ENCODE measurements around the gene KLHL8. TPM values are rescaled to one million over a fixed set of nuclear protein-coding genes. Genes with fewer than 3 reads are reported as not detected.
A peak's percentile ranks its signal among the peaks of the same experiment; 100 is the strongest.

Gene KLHL8
- total and polyA plus RNA-seq, 9 donors, result 7.9 to 13.9 (median 11.2) TPM

DNA sequence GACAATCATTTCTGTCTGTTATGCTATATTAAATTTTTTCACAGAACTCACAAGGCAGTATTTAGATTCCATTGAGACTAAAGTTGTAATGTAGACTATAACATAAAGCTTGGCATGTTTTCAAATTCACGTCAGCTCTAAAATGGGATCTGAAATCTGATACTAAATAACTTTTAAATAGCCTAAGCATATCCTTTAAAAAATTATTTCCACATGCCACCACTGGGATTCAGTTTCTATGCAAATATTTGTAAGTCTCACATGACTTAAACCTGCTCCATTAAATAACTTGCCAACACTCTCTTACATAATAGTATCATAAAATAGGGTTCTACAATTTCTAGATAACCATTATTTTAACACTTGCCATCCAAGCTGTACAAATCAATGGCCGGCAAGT is 32.4 kb downstream of the KLHL8 start:
- H3K36me3 ChIP-seq (ENCODE audit: control insufficient read depth, insufficient read depth, low read length), result no peaks in the 10 kb centered on the region
- DNase-seq, result peak; percentile 83
- H3K27me3 ChIP-seq (ENCODE audit: control insufficient read depth, insufficient read depth, low read length), result no peaks in the 10 kb centered on the region
- no peak overlapping the region for H3K4me3 ChIP-seq (ENCODE audit: low read length)
- H3K4me1 ChIP-seq (ENCODE audit: control insufficient read depth, insufficient read depth, low read length), result no peaks in the 10 kb centered on the region
- no peaks in the 10 kb centered on the region for H3K9me3 ChIP-seq (replicated peaks; ENCODE audit: control insufficient read depth, low read depth, low read length)
- no peak overlapping the region for H3K27ac ChIP-seq (ENCODE audit: low read length)
- no CpG with 5 or more reads among the region's 2 CpGs for WGBS (ENCODE audit: insufficient coverage)

DNA sequence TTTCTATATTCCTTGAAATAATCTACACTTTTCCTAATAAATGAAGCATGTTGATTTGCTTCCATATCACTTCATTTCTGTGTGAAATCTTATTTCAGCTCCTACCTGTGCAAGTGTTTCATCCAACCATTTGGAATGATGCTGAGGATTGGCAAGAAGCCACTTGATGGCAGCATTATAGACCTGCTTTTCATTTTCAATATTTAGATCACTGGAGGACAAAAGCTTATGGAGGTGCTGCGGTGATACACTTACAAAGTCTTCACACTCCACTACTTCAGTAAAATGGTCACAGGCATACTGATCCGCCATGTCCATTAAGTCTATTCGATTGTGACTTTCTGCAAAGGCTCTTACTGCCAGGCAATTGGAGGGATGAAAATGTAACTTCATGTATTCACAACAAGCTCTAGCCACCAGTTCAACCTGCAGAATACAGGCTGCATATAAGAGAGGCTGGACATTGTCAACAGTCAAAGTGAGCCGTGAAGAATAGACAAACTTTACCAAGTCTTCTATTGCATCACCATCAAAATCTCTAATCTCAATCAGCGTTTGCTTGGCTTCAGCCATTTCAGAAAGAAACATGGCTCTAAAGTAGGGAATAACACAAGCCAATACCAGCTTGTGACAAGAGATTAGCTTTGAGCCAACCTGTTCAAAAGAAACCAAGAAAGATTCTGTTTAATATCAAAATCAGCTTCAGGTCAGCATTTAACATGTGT is 35.1 kb downstream of the KLHL8 start:
- Histone ChIP-seq H3K9me3 (replicated peaks; ENCODE audit: control insufficient read depth, low read depth, low read length) (no peaks in the 10 kb centered on the region), H3K27me3 (ENCODE audit: control insufficient read depth, insufficient read depth, low read length) (no peaks in the 10 kb centered on the region), H3K36me3 (ENCODE audit: control insufficient read depth, insufficient read depth, low read length) (no peaks in the 10 kb centered on the region), H3K27ac (ENCODE audit: low read length) (no peak overlapping the region), H3K4me1 (ENCODE audit: control insufficient read depth, insufficient read depth, low read length) (no peaks in the 10 kb centered on the region), H3K4me3 (ENCODE audit: low read length) (no peak overlapping the region)
- WGBS (ENCODE audit: insufficient coverage), result no CpG with 5 or more reads among the region's 5 CpGs
- DNase-seq, result no peak

DNA sequence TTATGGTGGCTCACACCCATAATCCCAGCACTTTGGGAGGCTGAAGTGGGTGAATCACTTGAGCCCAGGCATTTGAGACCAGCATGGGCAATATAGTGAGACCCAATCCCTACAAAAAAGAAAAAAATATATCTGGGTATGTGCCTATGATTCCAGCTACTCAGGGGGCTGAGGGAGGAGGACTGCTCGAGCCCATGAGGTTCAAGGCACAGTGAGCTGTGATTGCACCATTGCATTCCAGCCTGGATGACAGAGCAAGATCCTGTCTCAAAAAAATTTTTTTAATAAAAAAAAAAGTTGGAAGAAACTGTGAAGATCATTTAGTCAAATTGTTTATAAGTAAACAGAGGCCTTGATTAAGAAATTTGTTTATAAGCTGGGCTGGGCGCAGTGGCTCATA is 39.7 kb downstream of the KLHL8 start:
- DNase-seq, result no peak
- H3K9me3 ChIP-seq (replicated peaks; ENCODE audit: control insufficient read depth, low read depth, low read length), result no peaks in the 10 kb centered on the region
- H3K36me3 ChIP-seq (ENCODE audit: control insufficient read depth, insufficient read depth, low read length), result no peaks in the 10 kb centered on the region
- 100% methylated on average over 2 of the region's 2 CpGs for WGBS (ENCODE audit: insufficient coverage)
- no peak overlapping the region for H3K27ac ChIP-seq (ENCODE audit: low read length)
- no peak overlapping the region for H3K4me3 ChIP-seq (ENCODE audit: low read length)
- H3K4me1 ChIP-seq (ENCODE audit: control insufficient read depth, insufficient read depth, low read length), result no peaks in the 10 kb centered on the region
- H3K27me3 ChIP-seq (ENCODE audit: control insufficient read depth, insufficient read depth, low read length), result no peaks in the 10 kb centered on the region

DNA sequence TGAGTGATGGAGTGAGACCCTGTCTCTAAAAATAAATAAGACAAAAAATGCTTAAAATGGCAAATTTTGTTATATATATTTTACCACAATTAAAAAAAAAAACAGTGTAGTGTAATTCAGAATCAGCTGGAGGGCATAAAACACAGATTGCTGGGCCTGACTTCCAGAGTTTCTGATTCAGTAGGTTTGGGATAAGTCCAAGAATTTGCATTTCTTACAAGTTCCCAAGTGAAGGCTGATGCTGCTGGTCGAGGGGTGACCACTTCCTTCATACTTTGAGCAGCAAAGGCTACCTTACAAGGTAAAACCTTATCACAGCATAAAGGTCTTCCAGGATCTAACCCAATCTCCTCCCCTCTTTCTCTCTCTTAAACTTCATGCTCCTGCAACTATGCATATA is 40.7 kb downstream of the KLHL8 start:
- Histone ChIP-seq H3K4me1 (ENCODE audit: control insufficient read depth, insufficient read depth, low read length) (no peaks in the 10 kb centered on the region), H3K27me3 (ENCODE audit: control insufficient read depth, insufficient read depth, low read length) (no peaks in the 10 kb centered on the region), H3K4me3 (ENCODE audit: low read length) (no peak overlapping the region), H3K9me3 (replicated peaks; ENCODE audit: control insufficient read depth, low read depth, low read length) (no peaks in the 10 kb centered on the region), H3K36me3 (ENCODE audit: control insufficient read depth, insufficient read depth, low read length) (no peaks in the 10 kb centered on the region), H3K27ac (ENCODE audit: low read length) (no peak overlapping the region)
- 40% methylated on average over 1 of the region's 1 CpG for WGBS (ENCODE audit: insufficient coverage)
- no peak for DNase-seq

DNA sequence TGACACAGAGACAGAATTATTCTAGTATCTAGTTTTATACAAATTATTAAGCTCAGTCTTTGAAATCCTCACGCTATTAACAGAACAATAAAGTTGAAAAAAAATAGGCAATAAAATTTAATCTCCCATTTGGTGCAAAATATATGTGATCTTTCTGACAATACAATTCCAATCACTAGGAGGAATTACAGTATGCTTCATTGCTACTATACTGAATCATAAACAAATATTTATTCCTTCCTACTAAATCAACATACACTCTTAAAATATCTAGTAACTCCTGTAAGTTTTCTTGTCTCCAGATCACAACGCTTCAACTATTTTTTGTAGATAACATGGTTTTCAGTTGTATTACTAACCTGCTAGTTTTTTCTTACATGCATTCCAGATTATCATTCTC is 45.7 kb downstream of the KLHL8 start:
- WGBS (ENCODE audit: insufficient coverage), result no CpG with 5 or more reads among the region's 2 CpGs
- H3K27me3 ChIP-seq (ENCODE audit: control insufficient read depth, insufficient read depth, low read length), result no peaks in the 10 kb centered on the region
- no peak for DNase-seq
- no peak overlapping the region for H3K4me3 ChIP-seq (ENCODE audit: low read length)
- peaks cover 2% of the 10 kb centered on the region for H3K36me3 ChIP-seq (ENCODE audit: control insufficient read depth, insufficient read depth, low read length)
- H3K4me1 ChIP-seq (ENCODE audit: control insufficient read depth, insufficient read depth, low read length), result no peaks in the 10 kb centered on the region
- no peaks in the 10 kb centered on the region for H3K9me3 ChIP-seq (replicated peaks; ENCODE audit: control insufficient read depth, low read depth, low read length)
- H3K27ac ChIP-seq (ENCODE audit: low read length), result no peak overlapping the region

DNA sequence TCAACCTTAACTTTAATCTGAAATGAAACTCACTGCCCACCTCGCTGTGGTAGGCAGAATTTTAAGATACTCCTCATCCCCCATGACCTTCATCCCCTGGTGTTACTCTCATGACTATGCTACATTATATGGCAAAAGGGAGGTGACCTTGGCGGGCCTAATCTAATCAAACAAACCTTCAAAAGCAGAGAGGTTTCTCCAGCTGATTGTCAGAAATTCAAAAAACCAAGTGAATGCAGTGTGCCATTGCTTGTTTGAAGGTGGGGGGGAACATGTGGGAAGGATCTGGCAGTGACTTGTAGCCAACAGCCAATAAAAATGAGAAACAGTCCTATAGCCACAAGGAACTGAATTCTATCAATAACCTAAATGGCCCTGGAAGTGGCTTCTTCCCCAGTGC is 48.5 kb downstream of the KLHL8 start:
- Histone ChIP-seq H3K36me3 (ENCODE audit: control insufficient read depth, insufficient read depth, low read length) (peaks cover 10% of the 10 kb centered on the region), H3K9me3 (replicated peaks; ENCODE audit: control insufficient read depth, low read depth, low read length) (no peaks in the 10 kb centered on the region), H3K4me1 (ENCODE audit: control insufficient read depth, insufficient read depth, low read length) (no peaks in the 10 kb centered on the region), H3K27ac (ENCODE audit: low read length) (no peak overlapping the region), H3K27me3 (ENCODE audit: control insufficient read depth, insufficient read depth, low read length) (no peaks in the 10 kb centered on the region), H3K4me3 (ENCODE audit: low read length) (no peak overlapping the region)
- WGBS (ENCODE audit: insufficient coverage), result no CpG with 5 or more reads among the region's 2 CpGs
- no peak for DNase-seq

DNA sequence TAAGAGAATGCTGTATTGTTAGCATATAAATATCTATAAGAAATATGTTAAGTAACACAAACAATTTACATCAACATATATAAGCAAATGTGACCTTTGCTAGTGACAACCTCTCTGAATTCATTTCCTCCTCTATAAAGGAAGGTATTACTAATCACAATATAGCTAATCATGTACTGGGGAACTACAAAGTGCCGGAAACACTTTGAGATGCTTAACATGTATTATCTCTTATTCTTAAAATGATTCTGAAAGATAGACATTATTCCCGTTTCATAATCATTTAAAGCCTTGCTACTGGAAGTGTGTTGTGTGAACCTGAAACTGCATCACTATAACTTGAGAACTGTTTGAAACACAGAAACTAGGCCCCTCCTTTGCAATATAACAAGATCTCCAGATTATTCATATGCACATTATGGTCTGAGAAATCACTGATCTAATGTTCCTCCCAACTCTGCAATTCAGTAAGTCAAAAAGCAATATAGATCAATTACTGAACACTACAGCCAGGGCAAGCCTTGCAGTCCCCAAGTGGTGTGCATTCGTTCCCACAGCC is 54.0 kb downstream of the KLHL8 start:
- Histone ChIP-seq H3K27me3 (ENCODE audit: control insufficient read depth, insufficient read depth, low read length) (no peaks in the 10 kb centered on the region), H3K27ac (ENCODE audit: low read length) (no peak overlapping the region), H3K9me3 (replicated peaks; ENCODE audit: control insufficient read depth, low read depth, low read length) (no peaks in the 10 kb centered on the region), H3K36me3 (ENCODE audit: control insufficient read depth, insufficient read depth, low read length) (peaks cover 13% of the 10 kb centered on the region), H3K4me1 (ENCODE audit: control insufficient read depth, insufficient read depth, low read length) (no peaks in the 10 kb centered on the region), H3K4me3 (ENCODE audit: low read length) (no peak overlapping the region)
- no peak for DNase-seq
- WGBS (ENCODE audit: insufficient coverage), result 80% methylated on average over 1 of the region's 3 CpGs

DNA sequence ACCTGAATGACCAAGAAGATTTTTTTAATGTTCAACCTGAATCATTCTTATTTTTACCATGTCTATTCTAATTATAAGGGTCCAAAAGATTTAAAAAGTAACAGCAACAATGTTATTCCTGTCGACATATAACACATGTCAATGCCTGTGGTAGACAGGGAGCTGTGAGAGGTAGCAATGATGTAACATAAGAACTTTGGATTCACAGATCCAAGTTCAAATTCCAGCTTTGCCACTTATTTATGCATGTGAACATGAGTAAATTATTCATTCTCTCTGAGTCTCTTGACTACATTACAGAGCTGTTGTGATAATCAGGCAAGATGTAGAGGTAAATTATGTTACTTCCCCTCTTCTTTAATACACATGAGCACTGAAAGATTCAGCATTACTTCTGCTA is 54.5 kb downstream of the KLHL8 start:
- Histone ChIP-seq H3K36me3 (ENCODE audit: control insufficient read depth, insufficient read depth, low read length) (peaks cover 13% of the 10 kb centered on the region), H3K27ac (ENCODE audit: low read length) (no peak overlapping the region), H3K9me3 (replicated peaks; ENCODE audit: control insufficient read depth, low read depth, low read length) (no peaks in the 10 kb centered on the region), H3K4me3 (ENCODE audit: low read length) (no peak overlapping the region), H3K27me3 (ENCODE audit: control insufficient read depth, insufficient read depth, low read length) (no peaks in the 10 kb centered on the region), H3K4me1 (ENCODE audit: control insufficient read depth, insufficient read depth, low read length) (no peaks in the 10 kb centered on the region)
- no peak for DNase-seq
- no CpG with 5 or more reads among the region's 1 CpG for WGBS (ENCODE audit: insufficient coverage)

DNA sequence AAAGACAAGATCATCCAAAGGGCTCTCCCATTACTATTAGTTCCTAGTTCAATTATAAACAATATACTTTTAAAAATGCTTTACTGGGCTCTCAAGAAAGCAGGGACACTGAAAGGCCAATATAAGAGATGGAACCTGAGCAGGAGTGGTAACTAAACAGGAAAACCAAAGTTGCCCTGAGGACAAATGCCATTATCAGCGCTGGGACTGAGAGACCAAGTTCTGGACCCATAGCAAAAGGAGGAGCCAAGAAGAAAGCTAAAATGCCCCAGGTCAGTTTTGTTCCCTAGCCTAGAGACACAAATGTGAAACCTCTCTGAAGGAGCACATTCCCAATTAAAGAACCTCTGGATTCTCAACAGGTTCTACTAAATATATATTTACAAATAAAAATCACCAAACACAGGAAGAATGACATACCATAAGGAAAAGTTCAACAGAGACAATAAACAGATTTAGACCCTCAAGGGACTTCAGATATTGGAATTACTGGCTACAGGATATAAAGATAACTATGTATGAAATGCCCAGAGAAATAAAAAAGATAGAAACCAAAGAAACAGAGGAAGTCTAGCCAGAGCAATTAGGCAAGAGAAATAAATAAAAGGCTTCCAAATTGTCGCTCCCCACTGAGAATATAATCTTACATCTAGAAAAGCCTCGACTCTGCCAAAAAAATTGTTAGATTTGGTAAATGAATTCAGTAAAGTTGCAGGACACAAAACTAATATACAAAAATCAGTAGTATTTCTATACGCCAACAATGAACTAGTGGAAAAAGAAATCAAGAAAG is 67.1 kb downstream of the KLHL8 start:
- no peaks in the 10 kb centered on the region for H3K9me3 ChIP-seq (replicated peaks; ENCODE audit: control insufficient read depth, low read depth, low read length)
- H3K4me3 ChIP-seq (ENCODE audit: low read length), result no peak overlapping the region
- no peaks in the 10 kb centered on the region for H3K27me3 ChIP-seq (ENCODE audit: control insufficient read depth, insufficient read depth, low read length)
- H3K27ac ChIP-seq (ENCODE audit: low read length), result no peak overlapping the region
- 43% methylated on average over 1 of the region's 4 CpGs for WGBS (ENCODE audit: insufficient coverage)
- H3K4me1 ChIP-seq (ENCODE audit: control insufficient read depth, insufficient read depth, low read length), result no peaks in the 10 kb centered on the region
- no peaks in the 10 kb centered on the region for H3K36me3 ChIP-seq (ENCODE audit: control insufficient read depth, insufficient read depth, low read length)
- DNase-seq, result peak; percentile 56

DNA sequence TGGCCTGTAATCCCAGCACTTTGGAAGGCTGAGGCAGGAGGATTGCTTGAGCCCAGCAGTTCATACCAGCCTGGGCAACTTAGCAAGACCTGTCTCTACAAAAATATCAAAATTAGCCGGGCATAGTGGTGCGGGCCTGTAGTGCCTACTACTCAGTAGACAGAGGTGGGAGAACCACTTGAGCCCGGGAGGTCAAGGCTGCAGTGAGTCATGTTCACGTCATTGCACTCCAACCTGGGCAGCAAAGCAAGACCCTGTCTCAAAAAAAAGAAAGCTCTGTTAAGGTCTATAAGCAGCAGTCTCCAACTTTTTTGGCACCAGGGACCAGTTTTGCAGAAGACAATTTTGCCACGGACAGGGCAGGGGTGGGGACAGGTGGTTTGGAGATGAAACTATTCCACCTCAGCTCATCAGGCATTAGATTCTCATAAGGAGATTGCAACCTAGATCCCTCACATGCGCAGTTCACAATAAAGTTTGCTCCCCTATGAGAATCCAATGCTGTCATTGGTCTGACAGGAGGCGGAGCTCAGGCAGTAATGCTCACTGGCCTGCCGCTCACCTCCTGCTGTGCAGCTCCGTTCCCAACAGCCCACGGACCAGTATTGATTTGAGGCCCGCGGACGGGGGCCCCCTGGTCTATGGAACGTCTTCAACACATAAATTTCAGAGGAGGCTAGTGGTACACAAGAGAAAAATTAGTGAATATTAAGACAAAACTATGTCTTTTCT is 67.9 kb downstream of the KLHL8 start:
- Histone ChIP-seq H3K36me3 (ENCODE audit: control insufficient read depth, insufficient read depth, low read length) (no peaks in the 10 kb centered on the region), H3K27ac (ENCODE audit: low read length) (no peak overlapping the region), H3K4me3 (ENCODE audit: low read length) (no peak overlapping the region), H3K4me1 (ENCODE audit: control insufficient read depth, insufficient read depth, low read length) (no peaks in the 10 kb centered on the region), H3K9me3 (replicated peaks; ENCODE audit: control insufficient read depth, low read depth, low read length) (no peaks in the 10 kb centered on the region), H3K27me3 (ENCODE audit: control insufficient read depth, insufficient read depth, low read length) (no peaks in the 10 kb centered on the region)
- DNase-seq, result peak; percentile 26
- 58% methylated on average over 6 of the region's 14 CpGs for WGBS (ENCODE audit: insufficient coverage)

All from muscle of leg (tissue), 11 donors.